HG02610 (cell line): ENCODE results near the gene HTR3D.
"Not testable (repeated sequence)": the region's sequence is repeated elsewhere in the genome, so short reads cannot be mapped to it uniquely, and the experiment has no call there.

Experiments used
- ATAC-seq: cut with Tn5 transposase; IDR thresholded peaks from one replicate; pipeline ENCODE4 v1.9.1; 2021; ENCODE audit warnings: mild to moderate bottlenecking, moderate library complexity; ENCODE audit not compliant: unreplicated experiment

HTR3D gene

DNA sequence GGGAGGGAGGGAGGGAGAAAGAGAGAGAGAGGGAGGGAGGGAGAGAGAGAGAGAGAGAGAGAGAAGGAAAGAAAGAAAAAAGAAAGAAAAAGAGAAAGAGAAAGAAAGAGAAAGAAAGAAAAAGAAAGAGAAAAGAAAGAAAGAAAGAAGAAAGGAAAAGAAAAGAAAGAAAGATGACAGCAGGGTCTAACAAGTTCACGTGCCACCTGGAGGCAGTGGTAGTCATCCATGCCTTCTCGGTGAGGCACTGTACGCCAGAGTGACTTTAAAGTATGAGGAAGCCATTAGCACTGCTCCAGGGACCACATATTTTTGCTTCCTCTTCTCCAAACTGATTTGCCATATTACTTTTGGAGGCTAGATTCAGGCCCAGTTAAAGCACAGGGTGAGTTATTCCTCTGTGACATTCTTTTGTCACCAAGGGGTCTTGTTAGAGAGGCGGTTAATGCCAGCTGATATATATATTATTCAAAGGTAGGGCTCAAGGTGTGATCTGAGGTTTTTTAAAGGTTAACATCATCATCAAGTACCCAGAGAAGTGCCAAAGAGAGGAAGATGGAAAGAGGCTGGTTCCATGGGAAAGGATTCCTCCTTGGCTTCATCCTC is at the start of gene HTR3D:
Gene HTR3D, plus strand, starts transcription at position 556 of the 606 bp plus-strand sequence. Its CDS starts 0 bp downstream, at position 556.
- no peak for ATAC-seq

DNA sequence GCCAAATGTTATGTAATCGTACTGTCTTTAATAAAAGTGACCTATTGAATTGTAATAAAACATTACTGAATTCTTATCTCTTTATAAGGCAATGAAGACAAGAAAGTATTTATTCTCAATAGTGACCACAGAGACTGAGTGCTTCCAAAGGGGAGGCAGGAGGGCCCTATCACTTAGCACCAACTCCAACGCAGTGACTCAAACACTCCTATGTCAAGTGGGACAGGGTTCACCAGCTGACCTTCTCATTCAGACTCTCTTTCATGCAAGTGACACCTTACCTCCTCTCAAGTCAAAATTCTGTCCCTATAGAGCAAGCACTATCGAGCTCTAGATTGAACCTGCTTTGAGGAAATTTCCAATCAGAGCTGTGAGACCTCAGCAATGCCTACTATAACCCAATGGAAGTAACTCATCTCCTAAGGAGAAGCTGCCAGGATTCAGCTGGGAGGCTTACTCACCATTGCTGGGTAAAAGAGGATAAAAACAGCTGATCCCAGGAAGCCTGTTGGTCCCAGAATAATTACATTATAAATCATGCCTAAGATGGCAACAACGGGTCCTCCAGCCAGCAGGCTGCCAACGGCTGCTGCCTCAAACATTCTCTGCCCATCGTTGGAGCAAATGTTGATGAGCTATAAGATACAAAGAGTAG is 49.4 kb upstream of the HTR3D start:
- ATAC-seq = no peak

- ATAC-seq = no peak
Measured at GRCh38 chr3:183984127-183984740, 47.3 kb upstream of the HTR3D start.

DNA sequence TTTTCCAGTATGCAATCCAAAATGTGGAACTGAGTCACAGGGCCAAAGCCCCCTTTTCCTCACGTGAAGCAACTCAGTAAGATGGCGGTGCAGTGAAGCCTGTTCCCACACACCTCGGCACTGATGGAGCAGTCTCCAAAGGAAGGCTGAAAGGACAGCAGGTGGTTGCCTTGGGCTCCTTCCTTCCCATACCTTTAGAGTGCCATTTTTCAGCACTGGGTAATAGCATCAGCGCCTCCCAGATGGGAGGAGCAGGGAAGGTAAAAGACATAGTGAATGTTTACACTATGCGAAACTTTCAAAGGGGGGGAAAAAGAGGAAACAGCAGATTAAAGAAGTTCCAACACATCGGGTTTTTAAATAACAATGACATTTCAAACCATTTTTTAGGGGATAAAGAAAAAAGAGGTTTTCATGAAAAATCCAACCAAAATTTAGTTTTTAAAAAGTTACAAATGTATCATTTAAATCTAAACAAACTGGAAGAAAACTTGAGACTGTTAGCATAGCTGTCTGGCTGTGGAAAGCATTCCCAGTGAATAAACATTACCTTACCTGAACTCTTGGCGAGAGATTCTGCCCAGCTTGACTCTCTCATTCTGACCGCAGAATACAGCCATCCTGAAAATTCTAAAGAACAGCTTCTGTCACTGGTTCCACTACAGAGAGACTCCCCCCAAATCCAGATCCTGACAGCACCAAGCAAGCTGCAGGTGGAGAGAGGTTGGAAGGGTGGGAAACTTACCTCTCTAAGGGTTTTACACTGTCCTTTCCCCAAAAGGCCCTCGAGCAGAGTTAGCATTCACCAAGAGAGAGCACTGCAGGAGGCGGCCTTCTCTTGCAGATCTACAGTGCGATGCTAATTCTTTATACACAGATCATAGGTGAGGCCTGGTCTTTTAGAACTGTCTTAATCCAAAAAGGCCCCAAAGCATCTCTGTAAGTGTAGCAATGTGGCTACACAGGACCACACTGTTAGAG is 46.5 kb upstream of the HTR3D start:
- no peak for ATAC-seq

GRCh38 chr3:183987000-183987600 is 44.4 kb upstream of the HTR3D start:
- ATAC-seq = no peak

- ATAC-seq = no peak
Measured at GRCh38 chr3:183988216-183988790, 43.2 kb upstream of the HTR3D start.

- no peak for ATAC-seq
Measured at GRCh38 chr3:183991403-183991802, 40.1 kb upstream of the HTR3D start.

- ATAC-seq = no peak
Measured at GRCh38 chr3:184001761-184002160, 29.8 kb upstream of the HTR3D start.

DNA sequence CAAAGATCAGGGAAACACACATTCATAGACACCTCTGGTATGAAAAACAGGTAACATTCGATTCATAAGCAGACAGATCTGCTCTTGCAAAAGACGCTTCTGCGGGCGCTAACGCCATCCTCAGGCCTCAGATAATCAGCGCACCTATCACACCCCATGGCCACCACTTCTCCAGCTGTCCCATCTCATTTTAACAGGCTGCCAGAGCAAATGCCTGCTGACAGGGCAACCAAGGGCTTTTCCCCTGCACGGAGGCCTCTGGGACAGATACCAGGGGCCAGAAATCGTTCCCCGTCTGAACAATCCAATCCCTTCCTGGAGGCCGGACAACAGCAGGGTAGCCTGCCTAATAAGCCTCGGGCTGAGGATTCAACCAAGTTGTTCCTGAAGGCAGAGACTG is 29.1 kb upstream of the HTR3D start:
- no peak for ATAC-seq

DNA sequence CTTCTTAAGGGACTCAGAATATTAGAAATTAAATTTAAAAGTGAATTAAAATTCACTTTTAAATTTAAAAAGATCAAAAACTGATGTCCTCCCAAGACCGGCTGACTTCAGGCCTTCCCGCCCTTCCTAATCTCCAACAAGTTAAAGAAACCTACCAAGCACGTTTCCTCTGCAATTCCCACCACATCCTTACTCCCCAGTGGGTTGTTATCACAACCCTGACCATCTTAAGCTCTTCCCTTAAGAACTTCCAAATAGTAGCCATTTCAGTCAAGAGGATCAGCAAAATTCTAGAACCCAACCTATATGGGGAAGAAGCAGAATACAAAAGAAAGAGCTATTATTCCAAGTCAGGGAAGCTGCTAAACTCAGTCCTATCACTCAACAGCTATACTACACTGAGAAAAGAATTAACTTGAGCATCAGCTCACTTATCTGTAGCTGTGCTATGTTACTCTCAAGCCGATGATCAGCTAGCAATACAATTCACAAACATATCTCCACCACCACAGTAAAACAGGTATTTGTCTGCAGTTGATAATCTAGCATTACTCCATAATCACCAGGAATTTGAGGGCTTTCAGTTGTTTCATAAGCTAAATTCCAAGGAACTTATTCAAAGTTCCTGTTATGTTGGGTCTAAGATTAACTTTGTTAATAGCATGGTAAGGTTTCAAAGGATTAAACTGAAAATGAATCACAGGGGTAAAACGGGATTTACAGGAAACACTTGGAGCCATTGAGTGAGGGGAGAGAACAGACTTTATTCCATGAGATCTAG is 28.2 kb upstream of the HTR3D start:
- no peak for ATAC-seq

GRCh38 chr3:184004476-184004875 is 27.1 kb upstream of the HTR3D start:
- no peak for ATAC-seq

DNA sequence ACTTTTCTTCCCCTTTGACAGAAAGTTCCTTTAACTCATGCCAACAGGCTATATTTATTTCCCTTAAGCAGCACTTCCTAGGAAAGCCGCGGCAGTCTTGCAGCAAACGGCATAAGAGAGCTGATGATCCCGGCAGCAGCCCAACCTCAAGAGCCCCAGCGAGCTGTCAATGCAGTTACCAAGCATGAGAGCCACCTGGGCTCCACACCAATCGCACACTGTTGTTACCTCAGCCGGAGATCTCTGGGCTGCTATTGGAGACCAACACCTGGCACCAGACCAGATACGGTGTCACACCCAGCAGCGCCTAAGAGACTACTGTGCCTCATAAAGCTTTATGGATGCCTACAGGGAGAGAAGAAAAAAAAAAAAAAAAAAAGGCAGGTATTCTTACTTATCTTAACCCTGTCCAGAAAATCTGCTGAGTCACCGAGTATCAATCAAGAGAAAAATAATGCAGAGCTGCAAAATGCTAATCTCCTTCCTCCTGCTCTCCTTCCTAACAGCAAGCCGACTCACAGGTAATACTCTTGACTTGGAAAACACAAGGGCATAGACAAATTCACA is 25.5 kb upstream of the HTR3D start:
- peak; percentile 83 for ATAC-seq

DNA sequence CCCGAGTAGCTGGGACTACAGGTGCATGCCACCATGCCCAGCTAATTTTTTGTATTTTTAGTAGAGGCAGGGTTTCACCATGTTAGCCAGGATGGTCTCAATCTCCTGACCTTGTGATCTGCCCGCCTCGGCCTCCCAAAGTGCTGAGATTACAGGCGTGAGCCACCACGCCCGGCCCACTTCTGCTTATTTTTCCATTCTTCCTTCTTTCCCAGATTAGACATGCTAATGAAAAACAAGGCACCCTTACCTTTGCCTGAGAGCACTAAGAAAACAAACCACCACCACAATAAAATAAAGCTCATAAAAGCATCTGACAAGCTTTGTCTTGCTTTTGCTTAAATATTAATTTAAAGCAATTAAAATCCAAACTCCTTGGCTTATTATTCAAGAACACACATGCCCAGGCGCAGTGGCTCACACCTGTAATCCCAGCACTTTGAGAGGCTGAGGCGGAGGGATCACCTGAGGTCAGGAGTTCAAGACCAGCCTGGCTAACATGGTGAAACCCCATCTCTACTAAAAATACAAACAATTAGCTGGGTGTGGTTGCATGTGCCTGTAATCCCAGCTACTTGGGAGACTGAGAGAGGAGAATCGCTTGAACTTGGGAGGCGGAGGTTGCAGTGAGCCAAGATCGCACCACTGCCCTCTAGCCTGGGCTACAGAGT is 24.3 kb upstream of the HTR3D start:
- ATAC-seq = not testable (repeated sequence)

DNA sequence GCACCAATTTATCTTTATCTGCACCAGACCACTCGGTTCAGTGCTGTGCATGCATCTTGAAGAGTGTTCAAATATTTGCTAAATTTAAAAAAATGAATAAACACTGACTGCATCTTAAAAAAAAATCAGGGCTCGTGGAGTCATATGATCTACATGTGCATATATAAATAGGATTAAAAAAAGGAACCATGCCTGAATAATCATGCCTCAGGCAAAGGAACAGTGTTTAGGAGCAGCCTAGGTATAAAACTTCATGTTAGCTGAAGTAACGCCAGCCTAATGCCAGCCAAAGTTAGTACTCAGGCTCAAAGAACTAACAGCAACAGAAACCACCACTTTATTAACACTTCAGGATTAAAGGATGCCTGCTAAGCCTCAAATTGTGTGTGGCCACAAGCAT is 23.4 kb upstream of the HTR3D start:
- ATAC-seq = no peak

DNA sequence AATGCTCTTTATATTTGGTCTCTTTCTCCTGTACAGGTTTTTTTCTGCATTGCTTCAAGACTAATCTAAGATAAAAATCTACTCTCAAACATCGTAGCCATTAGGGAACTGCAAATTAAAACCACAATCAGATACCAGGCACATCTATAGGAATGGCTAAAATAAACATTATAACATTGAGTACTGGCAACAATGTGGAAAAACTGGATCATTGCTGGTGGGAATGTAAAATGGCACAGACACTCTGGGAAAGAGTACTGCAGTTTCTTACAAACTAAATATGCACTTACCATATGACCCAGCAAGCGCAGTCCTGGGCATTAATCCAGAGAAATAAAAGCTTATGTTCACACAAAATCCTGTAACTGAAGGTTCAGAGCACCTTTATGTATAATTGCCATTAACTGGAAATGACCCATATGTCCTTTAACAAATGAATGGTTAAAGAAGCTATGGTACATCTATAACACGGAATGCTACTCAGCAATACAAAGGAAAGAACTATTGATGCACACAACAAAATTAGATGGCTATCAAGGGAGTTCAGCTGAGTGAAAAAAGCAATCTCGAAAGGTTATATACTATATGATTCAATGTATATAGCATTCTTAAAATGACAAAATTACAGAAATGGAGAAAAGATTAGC is 20.2 kb upstream of the HTR3D start:
- no peak for ATAC-seq

- ATAC-seq = no peak
Measured at GRCh38 chr3:184011937-184012889, 19.3 kb upstream of the HTR3D start.

- no peak for ATAC-seq
Measured at GRCh38 chr3:184015381-184016019, 16.0 kb upstream of the HTR3D start.
